ENCODE measurements around the gene TRAM2. TPM values are rescaled to one million over a fixed set of nuclear protein-coding genes. Genes with fewer than 3 reads are reported as not detected.

The TRAM2 gene
- total and polyA plus RNA-seq, 2 of the 13 experiments (the other 11 are each of a cell fraction or from before 2014, with no cell fraction given), result 49.1 to 72.5 TPM

DNA sequence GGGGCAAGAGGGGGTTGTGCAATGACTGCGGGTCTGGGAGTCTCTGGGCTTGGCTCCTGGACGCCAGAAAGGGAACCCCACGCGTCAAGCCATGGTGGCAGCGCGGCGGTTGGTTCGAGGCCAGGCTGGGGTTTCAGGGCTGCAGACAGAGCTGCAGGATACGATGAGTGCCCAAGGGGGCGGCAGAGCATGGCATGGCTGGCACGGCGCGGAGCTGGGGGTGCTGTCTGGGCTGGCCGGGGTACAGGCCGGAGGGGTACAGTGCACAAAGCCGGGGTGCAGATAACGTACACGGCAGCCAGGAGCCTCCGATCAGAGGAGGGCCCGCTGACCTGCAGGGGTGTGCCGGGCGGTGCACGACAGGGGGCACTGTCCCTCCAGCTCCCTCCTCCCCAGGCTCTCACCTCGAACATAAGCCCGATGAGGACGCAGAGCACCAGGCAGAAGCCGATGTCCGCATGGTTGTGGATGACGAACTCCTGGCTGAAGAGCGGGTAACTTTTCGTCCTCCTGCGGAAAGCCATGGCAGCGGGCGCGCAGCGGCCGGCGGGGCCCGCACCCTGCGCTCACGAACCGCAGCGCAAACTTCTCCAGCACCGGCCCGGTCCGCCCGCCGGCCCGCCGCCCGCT lies 353 bp downstream of the TRAM2 start (continued):
- TF ChIP-seq, protein P1, sequence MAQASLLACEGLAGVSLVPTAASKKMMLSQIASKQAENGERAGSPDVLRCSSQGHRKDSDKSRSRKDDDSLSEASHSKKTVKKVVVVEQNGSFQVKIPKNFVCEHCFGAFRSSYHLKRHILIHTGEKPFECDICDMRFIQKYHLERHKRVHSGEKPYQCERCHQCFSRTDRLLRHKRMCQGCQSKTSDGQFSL (CRISPR knock-in tag; IDR thresholded peaks at IDR 0.05), result no peak
- TF ChIP-seq, protein P2, sequence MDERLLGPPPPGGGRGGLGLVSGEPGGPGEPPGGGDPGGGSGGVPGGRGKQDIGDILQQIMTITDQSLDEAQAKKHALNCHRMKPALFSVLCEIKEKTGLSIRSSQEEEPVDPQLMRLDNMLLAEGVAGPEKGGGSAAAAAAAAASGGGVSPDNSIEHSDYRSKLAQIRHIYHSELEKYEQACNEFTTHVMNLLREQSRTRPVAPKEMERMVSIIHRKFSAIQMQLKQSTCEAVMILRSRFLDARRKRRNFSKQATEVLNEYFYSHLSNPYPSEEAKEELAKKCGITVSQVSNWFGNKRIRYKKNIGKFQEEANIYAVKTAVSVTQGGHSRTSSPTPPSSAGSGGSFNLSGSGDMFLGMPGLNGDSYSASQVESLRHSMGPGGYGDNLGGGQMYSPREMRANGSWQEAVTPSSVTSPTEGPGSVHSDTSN (CRISPR knock-in tag; IDR thresholded peaks at IDR 0.05), result no peak
- TF ChIP-seq KMT2B (CRISPR knock-in tag; IDR thresholded peaks at IDR 0.05), result 0 out of 2 replicates have a peak, but pooled peaks have one; percentile 28
- TF ChIP-seq MIER3 (CRISPR knock-in tag; IDR thresholded peaks at IDR 0.05; ENCODE audit: borderline replicate concordance), result no peak
- no peak for TF ChIP-seq SMAD9 (CRISPR knock-in tag; IDR thresholded peaks at IDR 0.05)
- TF ChIP-seq JUN (CRISPR knock-in tag; IDR thresholded peaks at IDR 0.05), result peak; percentile 16; the same call in 1 of the 2 replicates
- peak; percentile 81 for TF ChIP-seq TOPORS (CRISPR knock-in tag; IDR thresholded peaks at IDR 0.05)
- TF ChIP-seq THYN1 (CRISPR knock-in tag; IDR thresholded peaks at IDR 0.05; ENCODE audit: borderline replicate concordance, low read depth), result peak; percentile 17; the same call in 1 of the 2 replicates
- peak; percentile 55; the same call in 1 of the 2 replicates for TF ChIP-seq DNMT3B (CRISPR knock-in tag; conservative IDR thresholded peaks at IDR 0.05)
- TF ChIP-seq, protein P3, sequence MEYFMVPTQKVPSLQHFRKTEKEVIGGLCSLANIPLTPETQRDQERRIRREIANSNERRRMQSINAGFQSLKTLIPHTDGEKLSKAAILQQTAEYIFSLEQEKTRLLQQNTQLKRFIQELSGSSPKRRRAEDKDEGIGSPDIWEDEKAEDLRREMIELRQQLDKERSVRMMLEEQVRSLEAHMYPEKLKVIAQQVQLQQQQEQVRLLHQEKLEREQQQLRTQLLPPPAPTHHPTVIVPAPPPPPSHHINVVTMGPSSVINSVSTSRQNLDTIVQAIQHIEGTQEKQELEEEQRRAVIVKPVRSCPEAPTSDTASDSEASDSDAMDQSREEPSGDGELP (IDR thresholded peaks at IDR 0.05; ENCODE audit: borderline replicate concordance, low read depth), result peak; percentile 40; the same call in 1 of the 2 replicates
- TF ChIP-seq ZNF350 (CRISPR knock-in tag; IDR thresholded peaks at IDR 0.05; ENCODE audit: borderline replicate concordance, low read depth), result peak; percentile 20; the same call in 1 of the 2 replicates
- TF ChIP-seq NPAS2 (CRISPR knock-in tag; IDR thresholded peaks at IDR 0.05; ENCODE audit: borderline replicate concordance), result no peak
- TF ChIP-seq ATF7-NPFF (CRISPR knock-in tag; IDR thresholded peaks at IDR 0.05; ENCODE audit: low read depth), result peak; percentile 30
- TF ChIP-seq ZNF235 (CRISPR knock-in tag; IDR thresholded peaks at IDR 0.05; ENCODE audit: borderline replicate concordance), result no peak; the same call in 1 of the 2 replicates
- TF ChIP-seq CCAR2 (optimal IDR thresholded peaks at IDR 0.05; ENCODE audit: low read depth, low read length), result no peak
- no peak for TF ChIP-seq FOXJ3 (CRISPR knock-in tag; IDR thresholded peaks at IDR 0.05; ENCODE audit: borderline replicate concordance)
- TF ChIP-seq, protein P4, sequence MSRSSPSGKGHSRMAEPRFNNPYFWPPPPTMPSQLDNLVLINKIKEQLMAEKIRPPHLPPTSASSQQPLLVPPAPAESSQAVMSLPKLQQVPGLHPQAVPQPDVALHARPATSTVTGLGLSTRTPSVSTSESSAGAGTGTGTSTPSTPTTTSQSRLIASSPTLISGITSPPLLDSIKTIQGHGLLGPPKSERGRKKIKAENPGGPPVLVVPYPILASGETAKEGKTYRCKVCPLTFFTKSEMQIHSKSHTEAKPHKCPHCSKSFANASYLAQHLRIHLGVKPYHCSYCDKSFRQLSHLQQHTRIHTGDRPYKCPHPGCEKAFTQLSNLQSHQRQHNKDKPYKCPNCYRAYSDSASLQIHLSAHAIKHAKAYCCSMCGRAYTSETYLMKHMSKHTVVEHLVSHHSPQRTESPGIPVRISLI (CRISPR knock-in tag; IDR thresholded peaks at IDR 0.05; ENCODE audit: borderline replicate concordance), result no peak; the same call in none of the 2 replicates
- TF ChIP-seq, protein P5, sequence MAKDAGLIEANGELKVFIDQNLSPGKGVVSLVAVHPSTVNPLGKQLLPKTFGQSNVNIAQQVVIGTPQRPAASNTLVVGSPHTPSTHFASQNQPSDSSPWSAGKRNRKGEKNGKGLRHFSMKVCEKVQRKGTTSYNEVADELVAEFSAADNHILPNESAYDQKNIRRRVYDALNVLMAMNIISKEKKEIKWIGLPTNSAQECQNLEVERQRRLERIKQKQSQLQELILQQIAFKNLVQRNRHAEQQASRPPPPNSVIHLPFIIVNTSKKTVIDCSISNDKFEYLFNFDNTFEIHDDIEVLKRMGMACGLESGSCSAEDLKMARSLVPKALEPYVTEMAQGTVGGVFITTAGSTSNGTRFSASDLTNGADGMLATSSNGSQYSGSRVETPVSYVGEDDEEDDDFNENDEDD (CRISPR knock-in tag; IDR thresholded peaks at IDR 0.05; ENCODE audit: borderline replicate concordance), result no peak
- TF ChIP-seq, protein P6, sequence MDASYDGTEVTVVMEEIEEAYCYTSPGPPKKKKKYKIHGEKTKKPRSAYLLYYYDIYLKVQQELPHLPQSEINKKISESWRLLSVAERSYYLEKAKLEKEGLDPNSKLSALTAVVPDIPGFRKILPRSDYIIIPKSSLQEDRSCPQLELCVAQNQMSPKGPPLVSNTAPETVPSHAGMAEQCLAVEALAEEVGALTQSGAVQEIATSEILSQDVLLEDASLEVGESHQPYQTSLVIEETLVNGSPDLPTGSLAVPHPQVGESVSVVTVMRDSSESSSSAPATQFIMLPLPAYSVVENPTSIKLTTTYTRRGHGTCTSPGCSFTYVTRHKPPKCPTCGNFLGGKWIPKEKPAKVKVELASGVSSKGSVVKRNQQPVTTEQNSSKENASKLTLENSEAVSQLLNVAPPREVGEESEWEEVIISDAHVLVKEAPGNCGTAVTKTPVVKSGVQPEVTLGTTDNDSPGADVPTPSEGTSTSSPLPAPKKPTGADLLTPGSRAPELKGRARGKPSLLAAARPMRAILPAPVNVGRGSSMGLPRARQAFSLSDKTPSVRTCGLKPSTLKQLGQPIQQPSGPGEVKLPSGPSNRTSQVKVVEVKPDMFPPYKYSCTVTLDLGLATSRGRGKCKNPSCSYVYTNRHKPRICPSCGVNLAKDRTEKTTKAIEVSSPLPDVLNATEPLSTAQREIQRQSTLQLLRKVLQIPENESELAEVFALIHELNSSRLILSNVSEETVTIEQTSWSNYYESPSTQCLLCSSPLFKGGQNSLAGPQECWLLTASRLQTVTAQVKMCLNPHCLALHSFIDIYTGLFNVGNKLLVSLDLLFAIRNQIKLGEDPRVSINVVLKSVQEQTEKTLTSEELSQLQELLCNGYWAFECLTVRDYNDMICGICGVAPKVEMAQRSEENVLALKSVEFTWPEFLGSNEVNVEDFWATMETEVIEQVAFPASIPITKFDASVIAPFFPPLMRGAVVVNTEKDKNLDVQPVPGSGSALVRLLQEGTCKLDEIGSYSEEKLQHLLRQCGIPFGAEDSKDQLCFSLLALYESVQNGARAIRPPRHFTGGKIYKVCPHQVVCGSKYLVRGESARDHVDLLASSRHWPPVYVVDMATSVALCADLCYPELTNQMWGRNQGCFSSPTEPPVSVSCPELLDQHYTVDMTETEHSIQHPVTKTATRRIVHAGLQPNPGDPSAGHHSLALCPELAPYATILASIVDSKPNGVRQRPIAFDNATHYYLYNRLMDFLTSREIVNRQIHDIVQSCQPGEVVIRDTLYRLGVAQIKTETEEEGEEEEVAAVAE (CRISPR knock-in tag; IDR thresholded peaks at IDR 0.05; ENCODE audit: borderline replicate concordance), result no peak

All from HepG2 (cell line).